Activated B cell treated with CpG ODN at 0.5 μM for 24 hours (primary cell): Measurements from ENCODE around the gene MYBPH. TPM values are rescaled to one million over a fixed set of nuclear protein-coding genes. Genes with fewer than 3 reads are reported as not detected.

Experiments used
- ATAC-seq: fragments of 200-7000 bp; cut with Tn5 transposase; one replicate; pipeline ENCODE4 v1.10.0; 2021; ENCODE audit warnings: low read depth, mild to moderate bottlenecking, moderate library complexity
- CTCF ChIA-PET: fragments of 350-600 bp; sonication (Branson Sonifier 250); formaldehyde crosslinking; loops from one replicate; lab custom pipeline; 2021; ENCODE audit warnings: antibody characterized with exemption; lab: Charles Lee
- POLR2A ChIA-PET: fragments of 350-600 bp; sonication (Branson Sonifier 250); formaldehyde crosslinking; loops from one replicate; lab custom pipeline; 2021; ENCODE audit warnings: antibody characterized with exemption; lab: Charles Lee
- DNase-seq: peaks from one replicate; pipeline ENCODE4 v3.0.0; 2022
- H3K27ac Mint-ChIP-seq: one replicate; pipeline ENCODE4 v1.8.0; 2020; ENCODE audit warnings: mixed read lengths
- H3K27me3 Mint-ChIP-seq: one replicate; pipeline ENCODE4 v1.8.0; 2021; ENCODE audit warnings: mixed read lengths
- H3K36me3 Mint-ChIP-seq: one replicate; pipeline ENCODE4 v1.8.0; 2021; ENCODE audit warnings: low read depth, mixed read lengths
- H3K4me1 Mint-ChIP-seq: one replicate; pipeline ENCODE4 v1.8.0; 2021; ENCODE audit warnings: mixed read lengths
- H3K4me3 Mint-ChIP-seq: one replicate; pipeline ENCODE4 v1.8.0; 2020; ENCODE audit warnings: mild to moderate bottlenecking, mixed read lengths
- H3K9me3 Mint-ChIP-seq: one replicate; pipeline ENCODE4 v1.8.0; 2020; ENCODE audit warnings: mixed read lengths
- intact Hi-C: fragments of 100-400 bp; cut with micrococcal nuclease; formaldehyde crosslinking; loops from one replicate; pipeline ENCODE4 v1.15.1; 2024
- total RNA-seq: library from RNA; stranded (reverse); gene quantifications from 2 replicates; pipeline ENCODE4 v1.2.3, GENCODE V29; 2022
- TF ChIP-seq, protein P1 (sequence below): fragments of 200-600 bp; IDR thresholded peaks from one replicate; pipeline ENCODE4 v1.8.0; 2022; ENCODE audit warnings: antibody characterized with exemption, mild to moderate bottlenecking

Gene MYBPH
- total RNA-seq, 1 donor from 2014 or later = not detected

DNA sequence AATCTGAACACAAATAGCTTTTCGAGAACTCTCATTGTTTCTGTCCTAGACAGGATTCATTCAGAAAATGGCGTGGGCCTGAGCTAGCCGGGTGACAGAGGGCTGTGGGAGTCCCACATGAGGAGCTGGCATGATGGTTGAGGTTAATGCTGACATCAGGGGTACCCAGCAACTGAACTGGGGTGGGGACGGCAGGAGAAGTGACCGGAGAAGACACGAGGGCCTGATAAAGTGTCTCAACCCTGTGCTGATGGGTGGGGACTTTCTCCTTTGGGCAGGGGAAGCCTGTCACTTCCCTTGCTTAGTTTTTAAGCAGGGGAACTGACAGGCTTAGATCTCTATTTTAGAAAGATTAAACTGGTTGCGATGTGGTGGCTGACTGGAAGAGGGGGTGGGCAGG, 39.2 kb upstream of the MYBPH start:
- peaks cover 4% of the 10 kb centered on the region for H3K4me1 Mint-ChIP-seq
- H3K9me3 Mint-ChIP-seq = no peaks in the 10 kb centered on the region
- DNase-seq (no peak), ATAC-seq (no peak)
- H3K36me3 Mint-ChIP-seq = no peaks in the 10 kb centered on the region
- POLR2A ChIA-PET = no interaction called here
- CTCF ChIA-PET = interaction anchor here (0.6 to 5.3 kb wide), 5 partner anchors 12 to 453 kb away, joined by 3 to 81 read pairs (median 7); no protein-coding TSS in a partner anchor
- intact Hi-C loops = no loop called here
- no peak overlapping the region for H3K27ac Mint-ChIP-seq
- H3K4me3 Mint-ChIP-seq = no peak overlapping the region
- TF ChIP-seq, protein P1, sequence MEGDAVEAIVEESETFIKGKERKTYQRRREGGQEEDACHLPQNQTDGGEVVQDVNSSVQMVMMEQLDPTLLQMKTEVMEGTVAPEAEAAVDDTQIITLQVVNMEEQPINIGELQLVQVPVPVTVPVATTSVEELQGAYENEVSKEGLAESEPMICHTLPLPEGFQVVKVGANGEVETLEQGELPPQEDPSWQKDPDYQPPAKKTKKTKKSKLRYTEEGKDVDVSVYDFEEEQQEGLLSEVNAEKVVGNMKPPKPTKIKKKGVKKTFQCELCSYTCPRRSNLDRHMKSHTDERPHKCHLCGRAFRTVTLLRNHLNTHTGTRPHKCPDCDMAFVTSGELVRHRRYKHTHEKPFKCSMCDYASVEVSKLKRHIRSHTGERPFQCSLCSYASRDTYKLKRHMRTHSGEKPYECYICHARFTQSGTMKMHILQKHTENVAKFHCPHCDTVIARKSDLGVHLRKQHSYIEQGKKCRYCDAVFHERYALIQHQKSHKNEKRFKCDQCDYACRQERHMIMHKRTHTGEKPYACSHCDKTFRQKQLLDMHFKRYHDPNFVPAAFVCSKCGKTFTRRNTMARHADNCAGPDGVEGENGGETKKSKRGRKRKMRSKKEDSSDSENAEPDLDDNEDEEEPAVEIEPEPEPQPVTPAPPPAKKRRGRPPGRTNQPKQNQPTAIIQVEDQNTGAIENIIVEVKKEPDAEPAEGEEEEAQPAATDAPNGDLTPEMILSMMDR = no peak
- H3K27me3 Mint-ChIP-seq = peaks cover 19% of the 10 kb centered on the region

DNA sequence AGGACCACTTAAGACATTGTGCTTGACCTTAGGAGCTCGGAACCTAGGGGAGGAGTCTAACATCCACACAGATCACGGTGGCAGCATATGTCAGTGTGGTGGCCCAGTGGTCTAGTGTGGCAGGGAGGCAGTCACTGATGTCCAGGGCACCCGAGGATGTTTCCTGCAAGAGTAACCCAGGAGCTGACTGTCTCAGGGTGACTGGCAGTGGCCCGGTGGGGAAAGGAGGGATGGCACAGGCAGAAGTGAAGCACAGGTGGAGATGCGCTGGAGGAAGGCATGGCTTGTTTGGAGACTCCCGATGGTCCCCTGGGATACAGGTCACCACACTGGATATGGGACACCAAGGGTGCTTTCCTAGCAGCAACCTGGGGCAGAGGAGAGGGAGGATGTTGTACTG, 37.5 kb upstream of the MYBPH start:
- CTCF ChIA-PET = interaction anchor here (3.2 kb wide), 1 partner anchor 173 kb away, joined by 13 read pairs; no protein-coding TSS in a partner anchor
- H3K4me3 Mint-ChIP-seq = no peak overlapping the region
- peaks cover 17% of the 10 kb centered on the region for H3K27me3 Mint-ChIP-seq
- intact Hi-C loops = no loop called here
- TF ChIP-seq, protein P1 = no peak
- POLR2A ChIA-PET = no interaction called here
- H3K27ac Mint-ChIP-seq = no peak overlapping the region
- no peak for DNase-seq
- H3K4me1 Mint-ChIP-seq = peaks cover 4% of the 10 kb centered on the region
- ATAC-seq = no peak
- no peaks in the 10 kb centered on the region for H3K9me3 Mint-ChIP-seq
- H3K36me3 Mint-ChIP-seq = no peaks in the 10 kb centered on the region

DNA sequence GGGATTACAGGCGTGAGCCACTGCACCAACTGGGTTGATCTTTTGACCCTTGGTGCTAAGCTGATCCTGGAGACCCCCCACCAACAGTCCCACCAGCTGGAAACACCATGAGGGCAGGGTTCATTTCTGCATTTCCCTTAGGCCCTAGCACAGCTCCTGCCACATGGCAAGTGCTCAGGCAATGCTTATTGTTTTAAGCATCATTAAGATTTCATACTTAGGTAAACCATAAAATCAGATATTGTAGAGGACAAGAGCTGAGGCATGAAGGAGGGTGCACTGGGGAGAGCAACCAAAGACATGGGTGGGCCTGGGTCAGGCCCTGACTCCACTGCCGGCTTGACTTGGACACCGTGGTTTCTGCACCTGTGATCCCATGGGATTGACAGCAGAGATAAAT, 36.2 kb upstream of the MYBPH start:
- Mint-ChIP-seq H3K4me3 (no peak overlapping the region), H3K27me3 (peaks cover 16% of the 10 kb centered on the region), H3K9me3 (no peaks in the 10 kb centered on the region), H3K36me3 (no peaks in the 10 kb centered on the region), H3K27ac (no peak overlapping the region), H3K4me1 (peaks cover 4% of the 10 kb centered on the region)
- no peak for ATAC-seq
- POLR2A ChIA-PET = interaction anchor here (0.6 kb wide), 1 partner anchor 57 kb away, joined by 3 read pairs; no protein-coding TSS in a partner anchor
- CTCF ChIA-PET = interaction anchor here (1.9 to 3.2 kb wide), 2 partner anchors 94 to 172 kb away, joined by 5 to 13 read pairs; no protein-coding TSS in a partner anchor
- TF ChIP-seq, protein P1 = no peak
- no peak for DNase-seq
- intact Hi-C loops = no loop called here

DNA sequence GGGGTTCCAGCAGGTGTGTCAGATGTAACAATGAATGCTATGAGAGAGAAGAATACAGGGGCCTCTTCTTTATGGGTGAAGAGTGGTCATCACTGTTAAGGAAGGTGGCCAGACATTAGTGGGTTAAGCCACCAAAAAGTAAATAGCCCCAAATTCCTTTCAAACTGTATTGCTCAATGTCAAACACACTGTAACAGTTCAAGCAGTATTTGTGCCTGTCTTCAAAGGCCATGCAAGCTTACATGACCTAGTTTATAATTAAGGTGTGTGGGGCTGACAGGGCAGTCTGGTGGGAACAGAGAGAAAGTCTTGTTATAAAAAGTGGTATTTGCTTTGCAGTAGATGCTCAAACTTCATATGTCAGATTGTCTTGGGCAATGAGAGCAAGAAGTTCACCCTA, 35.4 kb upstream of the MYBPH start:
- ATAC-seq = no peak
- ChIA-PET CTCF (interaction anchor here (1.9 to 3.2 kb wide), 2 partner anchors 93 to 171 kb away, joined by 5 to 13 read pairs; no protein-coding TSS in a partner anchor), POLR2A (no interaction called here)
- Mint-ChIP-seq H3K36me3 (no peaks in the 10 kb centered on the region), H3K27ac (no peak overlapping the region), H3K9me3 (no peaks in the 10 kb centered on the region), H3K4me3 (no peak overlapping the region), H3K4me1 (no peaks in the 10 kb centered on the region), H3K27me3 (peaks cover 10% of the 10 kb centered on the region)
- intact Hi-C loops = no loop called here
- TF ChIP-seq, protein P1 = no peak
- no peak for DNase-seq

DNA sequence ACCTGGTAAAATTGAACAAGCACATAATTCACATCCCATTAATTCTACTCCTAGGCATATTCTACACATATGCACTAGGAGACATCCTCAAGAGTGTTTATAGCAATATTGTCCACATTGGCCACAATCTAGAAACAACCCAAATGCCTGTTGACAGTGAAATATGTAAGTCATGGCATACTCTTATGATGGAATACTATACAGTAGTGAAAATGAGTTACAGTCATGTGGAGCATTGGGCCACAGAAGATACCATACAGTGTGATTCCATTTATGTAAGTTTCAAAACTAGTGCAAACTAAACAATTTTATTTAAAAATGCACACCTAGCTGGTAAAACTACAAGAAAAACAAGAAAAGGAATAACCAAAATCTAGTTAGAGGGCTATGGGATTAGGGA, 34.7 kb upstream of the MYBPH start:
- Mint-ChIP-seq H3K9me3 (no peaks in the 10 kb centered on the region), H3K36me3 (no peaks in the 10 kb centered on the region), H3K27me3 (peaks cover 10% of the 10 kb centered on the region), H3K27ac (no peak overlapping the region), H3K4me3 (no peak overlapping the region), H3K4me1 (no peaks in the 10 kb centered on the region)
- intact Hi-C loops = no loop called here
- CTCF ChIA-PET = interaction anchor here (1.9 to 3.2 kb wide), 2 partner anchors 93 to 171 kb away, joined by 5 to 13 read pairs; no protein-coding TSS in a partner anchor
- DNase-seq (no peak), ATAC-seq (no peak)
- POLR2A ChIA-PET = no interaction called here
- TF ChIP-seq, protein P1 = no peak
